OCI-LY1 (cell line): Measurements from ENCODE around the gene DKK3.

Source experiments
- H2AFZ ChIP-seq: fragments of 200-600 bp; sonication (generic), shearing (Covaris generic); 2 replicates; pipeline ENCODE4 v1.6.0; 2014; ENCODE audit warnings: antibody characterized with exemption, mild to moderate bottlenecking, low read length
- H3F3A ChIP-seq: fragments of 200-600 bp; sonication (generic), shearing (Covaris generic); 2 replicates; pipeline ENCODE4 v1.6.0; 2014; ENCODE audit warnings: mild to moderate bottlenecking, antibody characterized with exemption, low read length, moderate library complexity; ENCODE audit not compliant: insufficient read depth
- H3K27ac ChIP-seq: fragments of 200-600 bp; sonication (generic); 2 replicates; pipeline ENCODE4 v1.5.1; 2014; ENCODE audit warnings: low read length, mixed run types, mild to moderate bottlenecking, low read depth; ENCODE audit not compliant: poor library complexity, severe bottlenecking
- H3K27me3 ChIP-seq: fragments of 200-600 bp; sonication (generic); 2 replicates; pipeline ENCODE4 v1.6.0; 2014; ENCODE audit warnings: antibody characterized with exemption, mild to moderate bottlenecking, low read length, moderate library complexity; ENCODE audit not compliant: insufficient read depth
- H3K36me3 ChIP-seq: fragments of 200-600 bp; sonication (generic); 2 replicates; pipeline ENCODE4 v1.6.1; 2014; ENCODE audit warnings: mild to moderate bottlenecking, antibody characterized with exemption, low read length, moderate library complexity, mixed read lengths; ENCODE audit not compliant: insufficient read depth
- H3K4me1 ChIP-seq: fragments of 200-600 bp; sonication (generic); 2 replicates; pipeline ENCODE4 v1.5.1; 2014; ENCODE audit warnings: mild to moderate bottlenecking, low read length, moderate library complexity; ENCODE audit not compliant: insufficient read depth, severe bottlenecking
- H3K4me2 ChIP-seq: fragments of 200-600 bp; sonication (generic), shearing (Covaris generic); 2 replicates; pipeline ENCODE4 v1.6.1; 2014; ENCODE audit warnings: low read length
- H3K4me3 ChIP-seq: fragments of 200-600 bp; sonication (generic); 2 replicates; pipeline ENCODE4 v1.5.1; 2014; ENCODE audit warnings: low read length, low read depth, mild to moderate bottlenecking, mixed read lengths; ENCODE audit not compliant: poor library complexity, severe bottlenecking
- H3K79me2 ChIP-seq: fragments of 200-600 bp; shearing (Covaris generic); 2 replicates; pipeline ENCODE4 v1.6.1; 2016; ENCODE audit warnings: mixed run types, low read length, mixed read lengths; ENCODE audit not compliant: insufficient read depth
- H3K9ac ChIP-seq: fragments of 200-600 bp; sonication (generic), shearing (Covaris generic); 2 replicates; pipeline ENCODE4 v1.6.1; 2014; ENCODE audit warnings: mild to moderate bottlenecking, low read length, mixed read lengths
- H3K9me2 ChIP-seq: fragments of 200-600 bp; sonication (generic), shearing (Covaris generic); 2 replicates; pipeline ENCODE4 v1.6.1; 2014; ENCODE audit warnings: low read depth, mild to moderate bottlenecking, low read length, mixed read lengths
- H3K9me3 ChIP-seq: fragments of 200-600 bp; shearing (Covaris generic); 2 replicates; pipeline ENCODE4 v1.6.1; 2014; ENCODE audit warnings: low read length, mixed read lengths
- H4K20me1 ChIP-seq: fragments of 200-600 bp; sonication (generic), shearing (Covaris generic); 2 replicates; pipeline ENCODE4 v1.6.0; 2016; ENCODE audit warnings: mild to moderate bottlenecking, low read length; ENCODE audit not compliant: insufficient read depth
- EZH2 ChIP-seq: fragments of 200-600 bp; sonication (generic), shearing (Covaris generic); IDR thresholded peaks from 2 replicates; pipeline ENCODE4 v1.8.0; 2017; ENCODE audit warnings: borderline replicate concordance, mixed run types, mild to moderate bottlenecking, antibody characterized with exemption, low read length, moderate library complexity, mixed read lengths
- TF ChIP-seq, protein P1 (sequence below): fragments of 200-600 bp; sonication (generic), shearing (Covaris generic); IDR thresholded peaks from 2 replicates; pipeline ENCODE4 v1.5.1; 2017; ENCODE audit warnings: mild to moderate bottlenecking, antibody characterized with exemption, low read length, moderate library complexity, mixed read lengths

DKK3 gene

GRCh38 chr11:11958403-11959231 lies 49.8 kb downstream of the DKK3 start:
- Histone ChIP-seq H3K9me2 (no peaks in the 10 kb centered on the region), H3K4me2 (no peak overlapping the region), H3K79me2 (no peaks in the 10 kb centered on the region), H4K20me1 (no peaks in the 10 kb centered on the region), H3K36me3 (peaks cover 36% of the 10 kb centered on the region), H2AFZ (no peak overlapping the region), H3K27me3 (no peaks in the 10 kb centered on the region), H3K27ac (no peak overlapping the region), H3F3A (no peaks in the 10 kb centered on the region), H3K9me3 (no peaks in the 10 kb centered on the region), H3K4me1 (no peaks in the 10 kb centered on the region), H3K9ac (no peak overlapping the region), H3K4me3 (no peak overlapping the region)
- no peak for TF ChIP-seq EZH2
- TF ChIP-seq, protein P1, sequence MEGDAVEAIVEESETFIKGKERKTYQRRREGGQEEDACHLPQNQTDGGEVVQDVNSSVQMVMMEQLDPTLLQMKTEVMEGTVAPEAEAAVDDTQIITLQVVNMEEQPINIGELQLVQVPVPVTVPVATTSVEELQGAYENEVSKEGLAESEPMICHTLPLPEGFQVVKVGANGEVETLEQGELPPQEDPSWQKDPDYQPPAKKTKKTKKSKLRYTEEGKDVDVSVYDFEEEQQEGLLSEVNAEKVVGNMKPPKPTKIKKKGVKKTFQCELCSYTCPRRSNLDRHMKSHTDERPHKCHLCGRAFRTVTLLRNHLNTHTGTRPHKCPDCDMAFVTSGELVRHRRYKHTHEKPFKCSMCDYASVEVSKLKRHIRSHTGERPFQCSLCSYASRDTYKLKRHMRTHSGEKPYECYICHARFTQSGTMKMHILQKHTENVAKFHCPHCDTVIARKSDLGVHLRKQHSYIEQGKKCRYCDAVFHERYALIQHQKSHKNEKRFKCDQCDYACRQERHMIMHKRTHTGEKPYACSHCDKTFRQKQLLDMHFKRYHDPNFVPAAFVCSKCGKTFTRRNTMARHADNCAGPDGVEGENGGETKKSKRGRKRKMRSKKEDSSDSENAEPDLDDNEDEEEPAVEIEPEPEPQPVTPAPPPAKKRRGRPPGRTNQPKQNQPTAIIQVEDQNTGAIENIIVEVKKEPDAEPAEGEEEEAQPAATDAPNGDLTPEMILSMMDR, result no peak

GRCh38 chr11:11956006-11956405 lies 52.4 kb downstream of the DKK3 start:
- H3K36me3 ChIP-seq, result peaks cover 55% of the 10 kb centered on the region
- H3K4me3 ChIP-seq, result no peak overlapping the region

GRCh38 chr11:11952036-11952435 lies 56.4 kb downstream of the DKK3 start:
- Histone ChIP-seq H3K36me3 (peaks cover 74% of the 10 kb centered on the region), H2AFZ (no peak overlapping the region), H3K79me2 (no peaks in the 10 kb centered on the region), H3F3A (no peaks in the 10 kb centered on the region), H3K27ac (no peak overlapping the region), H4K20me1 (no peaks in the 10 kb centered on the region), H3K27me3 (no peaks in the 10 kb centered on the region), H3K4me3 (no peak overlapping the region), H3K9ac (no peak overlapping the region), H3K9me3 (no peaks in the 10 kb centered on the region), H3K4me1 (no peaks in the 10 kb centered on the region), H3K9me2 (no peaks in the 10 kb centered on the region), H3K4me2 (no peak overlapping the region)
- TF ChIP-seq EZH2, result no peak

More at GRCh38 chr11:11956006-11956405, 52.4 kb downstream of the DKK3 start:
- Histone ChIP-seq H3K4me1 (no peaks in the 10 kb centered on the region), H3F3A (no peaks in the 10 kb centered on the region), H3K4me2 (no peak overlapping the region), H4K20me1 (no peaks in the 10 kb centered on the region), H3K27ac (no peak overlapping the region), H3K79me2 (no peaks in the 10 kb centered on the region), H3K9me2 (no peaks in the 10 kb centered on the region), H3K9me3 (no peaks in the 10 kb centered on the region), H3K27me3 (no peaks in the 10 kb centered on the region), H2AFZ (no peak overlapping the region), H3K9ac (no peak overlapping the region)
- TF ChIP-seq EZH2, result no peak
- TF ChIP-seq, protein P1, result no peak

- Histone ChIP-seq H4K20me1 (no peaks in the 10 kb centered on the region), H3F3A (no peaks in the 10 kb centered on the region), H3K4me1 (no peaks in the 10 kb centered on the region), H3K36me3 (peaks cover 60% of the 10 kb centered on the region), H3K9me2 (no peaks in the 10 kb centered on the region), H2AFZ (no peak overlapping the region), H3K9me3 (no peaks in the 10 kb centered on the region), H3K27ac (no peak overlapping the region), H3K4me2 (no peak overlapping the region), H3K4me3 (no peak overlapping the region), H3K79me2 (no peaks in the 10 kb centered on the region), H3K27me3 (no peaks in the 10 kb centered on the region), H3K9ac (no peak overlapping the region)
- TF ChIP-seq, protein P1, result no peak
- no peak for TF ChIP-seq EZH2
Observed at GRCh38 chr11:11949482-11949881, 58.9 kb downstream of the DKK3 start.
